Stimulated activated CD4-positive, alpha-beta T cell treated with anti-CD3 and anti-CD28 coated beads, Interleukin-1b, Interleukin-23, amount 100 ng/mL, for 48 hours (primary cell): ENCODE data around the gene FHOD1.

Source experiments
- DNase-seq: peaks from one replicate; pipeline ENCODE4 v3.0.0-alpha.2; 2020

The FHOD1 gene

GRCh38 chr16:67248401-67249177, 1.3 kb upstream of the FHOD1 start, which contains the start of gene SLC9A5:
SLC9A5 (plus strand) TSS chr16:67248979; CDS start chr16:67249015, 36 bp downstream.
- DNase-seq = no peak

GRCh38 chr16:67248073-67248400, 756 bp upstream of the FHOD1 start:
- DNase-seq = no peak

GRCh38 chr16:67246756-67247191, 507 bp downstream of the FHOD1 start:
- DNase-seq = peak; percentile 39

GRCh38 chr16:67246081-67246755, 1.1 kb downstream of the FHOD1 start:
- peak; percentile 62 for DNase-seq

GRCh38 chr16:67245674-67246080, 1.6 kb downstream of the FHOD1 start:
- DNase-seq = no peak

GRCh38 chr16:67245186-67245585, 2.1 kb downstream of the FHOD1 start:
- no peak for DNase-seq

GRCh38 chr16:67244387-67245185, 2.7 kb downstream of the FHOD1 start:
- peak; percentile 87 for DNase-seq

GRCh38 chr16:67243481-67243880, 3.8 kb downstream of the FHOD1 start:
- no peak for DNase-seq

- no peak for DNase-seq
These were observed 5.0 kb downstream of the FHOD1 start for GRCh38 chr16:67242138-67242730.

- DNase-seq = no peak
These were observed 6.0 kb downstream of the FHOD1 start for GRCh38 chr16:67241008-67241900.

- no peak for DNase-seq
These were observed 6.8 kb downstream of the FHOD1 start for GRCh38 chr16:67240506-67240905.

GRCh38 chr16:67238806-67239470, 8.3 kb downstream of the FHOD1 start:
- DNase-seq = no peak

- DNase-seq = no peak
These were observed 9.1 kb downstream of the FHOD1 start for GRCh38 chr16:67238278-67238575.

GRCh38 chr16:67237396-67238277, 9.6 kb downstream of the FHOD1 start:
- no peak for DNase-seq

- DNase-seq = peak; percentile 88
These were observed 10.5 kb downstream of the FHOD1 start for GRCh38 chr16:67236563-67237395.

GRCh38 chr16:67235816-67236562, 11.3 kb downstream of the FHOD1 start:
- DNase-seq = no peak

GRCh38 chr16:67234180-67234597, 13.1 kb downstream of the FHOD1 start:
- DNase-seq = no peak

GRCh38 chr16:67233596-67233995, 13.7 kb downstream of the FHOD1 start:
- DNase-seq = no peak
